IPS-18c (cell line): ENCODE results near the gene ZNF581.

Experiments
- H3K4me3 ChIP-seq: 2 replicates; pipeline ENCODE4 v1.7.0; 2013; ENCODE audit warnings: low read depth, mild to moderate bottlenecking, low read length, moderate library complexity; ENCODE audit not compliant: insufficient read depth
- H3K9me3 ChIP-seq: one replicate; pipeline ENCODE4 v1.6.1; 2013; ENCODE audit warnings: mild to moderate bottlenecking, low read length, moderate library complexity; ENCODE audit not compliant: control insufficient read depth, insufficient read depth

Gene ZNF581

GRCh38 chr19:55621205-55621672, 22.2 kb upstream of the ZNF581 start:
- Histone ChIP-seq H3K4me3 (no peak overlapping the region), H3K9me3 (peaks cover 3% of the 10 kb centered on the region)

GRCh38 chr19:55621673-55622231, 21.7 kb upstream of the ZNF581 start:
- H3K4me3 ChIP-seq = no peak overlapping the region
- H3K9me3 ChIP-seq = peaks cover 3% of the 10 kb centered on the region

DNA sequence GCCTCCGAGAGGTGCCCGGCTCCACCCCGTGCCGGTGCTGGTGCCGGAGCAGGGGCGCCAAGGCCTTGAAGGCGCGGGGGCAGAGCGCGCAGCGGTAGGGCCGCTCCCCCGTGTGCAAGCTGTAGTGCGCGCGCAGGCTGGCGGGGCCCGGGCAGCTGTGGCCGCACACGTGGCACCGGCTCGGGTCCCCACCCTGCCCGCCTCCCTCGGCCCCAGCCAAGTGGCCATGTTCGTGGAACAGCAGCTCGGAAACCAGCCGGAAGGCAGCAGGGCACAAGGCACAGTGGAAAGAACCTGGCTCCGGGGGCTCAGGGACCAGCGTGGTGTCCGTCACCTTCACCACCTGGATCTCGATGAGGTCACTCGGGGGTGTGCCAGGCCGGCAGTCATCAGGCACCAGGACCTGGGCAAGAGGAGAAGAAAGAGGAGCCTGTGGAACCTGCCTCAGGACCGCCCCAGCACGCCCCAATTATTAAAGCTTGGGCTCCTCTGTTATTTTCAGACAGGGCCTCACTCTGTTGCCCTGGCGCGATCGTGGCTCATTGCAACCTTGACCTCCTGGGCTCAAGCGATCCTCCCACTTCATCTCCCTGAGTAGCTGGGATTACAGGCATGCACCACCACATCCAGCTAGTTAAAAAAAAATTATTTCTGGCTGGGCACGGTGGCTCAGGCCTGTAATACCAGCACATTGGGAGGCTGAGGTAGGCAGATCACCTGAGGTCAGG, 21.0 kb upstream of the ZNF581 start:
- peaks cover under 1% of the 10 kb centered on the region for H3K9me3 ChIP-seq
- H3K4me3 ChIP-seq = no peak overlapping the region

DNA sequence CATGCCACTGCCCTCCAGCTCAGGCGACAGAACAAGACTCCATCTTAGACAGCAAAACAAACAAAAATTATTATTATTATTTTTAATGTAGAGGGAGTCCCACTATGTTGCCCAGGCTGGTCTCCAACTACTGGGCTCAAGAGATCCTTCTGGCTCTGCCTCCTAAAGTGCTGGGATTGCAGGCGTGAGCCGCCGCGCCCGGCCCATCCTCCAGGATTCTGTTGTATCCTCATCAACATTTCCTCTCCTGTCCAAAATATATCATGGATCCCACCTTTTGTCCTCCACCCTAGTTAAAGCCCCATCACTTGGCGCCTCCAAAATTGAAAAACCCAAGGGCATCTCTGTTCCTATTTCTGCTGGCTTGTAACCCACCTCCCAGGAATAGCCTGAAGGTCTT, 20.3 kb upstream of the ZNF581 start:
- H3K9me3 ChIP-seq = no peaks in the 10 kb centered on the region
- H3K4me3 ChIP-seq = no peak overlapping the region

DNA sequence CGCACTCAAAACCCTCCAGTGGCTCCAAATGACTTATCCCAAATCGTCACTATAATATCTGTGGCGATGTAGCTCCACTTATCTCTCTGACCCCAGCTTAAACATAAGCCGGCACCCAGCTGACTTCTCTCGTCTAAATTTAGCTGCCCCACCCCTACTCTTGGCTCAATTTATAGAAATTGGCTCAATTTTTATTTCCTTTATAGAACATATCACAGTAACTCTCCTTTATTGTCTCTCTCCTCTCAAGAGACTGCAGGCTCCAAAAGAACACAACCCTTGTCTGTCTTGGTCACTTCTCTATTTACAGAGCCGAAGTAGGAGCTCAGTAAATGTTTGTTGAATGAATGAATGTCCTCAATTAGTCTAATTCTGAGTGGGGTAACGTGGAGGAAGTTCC, 19.9 kb upstream of the ZNF581 start:
- Histone ChIP-seq H3K9me3 (no peaks in the 10 kb centered on the region), H3K4me3 (no peak overlapping the region; the same call in 1 of the 2 replicates)

GRCh38 chr19:55624109-55625003, 19.1 kb upstream of the ZNF581 start, which contains the start of gene ZNF784:
Gene ZNF784 (minus strand): TSS chr19:55624566. CDS start chr19:55624561, 5 bp downstream.
- Histone ChIP-seq H3K4me3 (peak within 1 kb of the TSS; percentile 56; the same call in 1 of the 2 replicates), H3K9me3 (no peaks in the 10 kb centered on the region)

GRCh38 chr19:55625004-55625326, 18.5 kb upstream of the ZNF581 start:
- Histone ChIP-seq H3K4me3 (peak overlapping the region; percentile 56; the same call in 1 of the 2 replicates), H3K9me3 (no peaks in the 10 kb centered on the region)

- Histone ChIP-seq H3K4me3 (no peak overlapping the region), H3K9me3 (no peaks in the 10 kb centered on the region)
Measured at GRCh38 chr19:55626350-55626749, 17.1 kb upstream of the ZNF581 start.

- no peak overlapping the region for H3K4me3 ChIP-seq
Measured at GRCh38 chr19:55632463-55632834, 11.0 kb upstream of the ZNF581 start.

GRCh38 chr19:55633861-55634260, 9.6 kb upstream of the ZNF581 start:
- no peak overlapping the region for H3K4me3 ChIP-seq
- H3K9me3 ChIP-seq = peaks cover 2% of the 10 kb centered on the region

More at GRCh38 chr19:55632463-55632834, 11.0 kb upstream of the ZNF581 start:
- no peaks in the 10 kb centered on the region for H3K9me3 ChIP-seq

DNA sequence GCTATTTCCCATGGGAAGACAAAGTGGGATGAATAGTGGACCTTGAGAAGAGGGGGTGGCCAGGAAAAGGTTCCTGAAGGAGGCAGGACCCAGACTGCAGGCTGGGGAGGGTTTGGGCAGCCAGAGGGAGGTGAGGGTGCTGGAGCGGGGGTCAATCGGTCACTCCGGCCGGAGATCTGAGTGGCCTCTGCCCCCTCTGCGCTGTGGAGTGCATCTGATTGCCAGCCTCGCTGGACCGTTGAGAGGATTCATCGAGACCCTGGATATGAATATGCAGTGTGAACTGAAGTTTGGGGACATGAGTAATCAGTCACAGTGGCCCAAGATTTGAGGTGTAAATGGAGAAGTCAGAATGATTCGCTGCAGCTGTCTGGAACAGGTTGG, 8.1 kb upstream of the ZNF581 start:
- Histone ChIP-seq H3K9me3 (peaks cover 5% of the 10 kb centered on the region), H3K4me3 (peak overlapping the region; percentile 95)

GRCh38 chr19:55635856-55636440, 7.5 kb upstream of the ZNF581 start:
- Histone ChIP-seq H3K9me3 (peaks cover 9% of the 10 kb centered on the region), H3K4me3 (peak overlapping the region; percentile 95)

DNA sequence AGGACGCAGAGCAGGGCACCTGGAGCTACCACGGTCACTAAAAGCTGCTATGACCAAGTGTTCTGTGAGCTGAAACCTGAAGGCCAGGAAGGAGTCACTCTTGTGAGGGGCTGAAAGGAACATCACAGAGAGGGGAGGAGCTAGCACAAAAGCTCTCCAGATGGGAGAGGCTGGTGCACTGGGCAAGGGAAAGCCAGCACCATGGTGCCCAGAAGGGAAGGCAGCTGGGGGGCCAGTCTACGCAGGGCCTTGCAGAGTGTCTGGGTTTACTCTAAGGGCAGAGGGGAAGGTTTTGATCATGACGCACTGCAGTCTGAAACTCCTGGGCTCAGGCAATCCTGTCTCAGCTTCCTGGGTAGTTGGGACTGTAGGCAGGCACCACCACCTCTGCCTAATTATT, 6.7 kb upstream of the ZNF581 start:
- peaks cover 9% of the 10 kb centered on the region for H3K9me3 ChIP-seq
- no peak overlapping the region for H3K4me3 ChIP-seq

DNA sequence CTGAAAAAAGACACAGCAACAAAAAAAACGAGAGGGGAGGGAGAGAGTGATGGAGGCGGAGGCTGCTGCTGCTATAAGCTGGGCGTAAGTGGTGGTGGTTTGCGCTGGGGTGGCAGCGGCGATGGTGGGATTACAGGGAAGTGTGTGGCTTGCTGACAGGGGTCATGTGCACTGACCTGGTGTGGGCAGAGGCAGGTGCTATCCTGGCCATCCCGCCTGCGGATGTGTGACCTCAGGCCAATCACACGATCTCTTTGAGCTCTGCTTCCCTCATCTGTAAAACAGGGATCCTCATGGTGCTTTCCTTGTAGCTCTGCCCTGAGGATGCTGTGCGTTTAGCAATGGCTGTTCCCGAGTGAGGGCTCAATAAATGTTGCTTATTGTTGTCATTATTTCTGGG, 5.9 kb upstream of the ZNF581 start:
- Histone ChIP-seq H3K4me3 (no peak overlapping the region), H3K9me3 (peaks cover 9% of the 10 kb centered on the region)

DNA sequence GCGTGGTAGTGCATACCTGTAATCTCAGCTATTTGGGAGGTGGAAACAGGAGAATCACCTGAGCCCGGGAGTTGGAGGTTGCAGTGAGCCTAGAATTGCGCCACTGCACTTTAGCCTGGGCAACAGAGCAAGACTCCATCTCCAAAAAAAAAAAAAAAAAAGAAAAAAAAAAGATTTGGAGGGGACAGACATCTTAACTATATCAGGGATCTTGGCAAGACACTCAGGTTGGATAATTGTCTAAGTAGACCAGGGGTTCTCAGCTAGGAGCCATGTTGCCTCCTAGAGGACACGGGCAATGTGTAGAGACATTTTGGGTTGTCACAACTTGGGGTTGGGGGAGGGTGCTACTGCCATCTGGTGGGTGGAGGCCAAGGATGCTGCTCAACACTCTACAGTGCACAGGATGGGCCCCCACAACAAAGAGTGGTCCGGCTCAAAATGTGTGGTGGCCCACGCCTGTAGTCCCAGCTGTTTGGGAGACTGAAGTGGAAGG, 4.5 kb upstream of the ZNF581 start:
- Histone ChIP-seq H3K4me3 (no peak overlapping the region), H3K9me3 (peaks cover 9% of the 10 kb centered on the region)

DNA sequence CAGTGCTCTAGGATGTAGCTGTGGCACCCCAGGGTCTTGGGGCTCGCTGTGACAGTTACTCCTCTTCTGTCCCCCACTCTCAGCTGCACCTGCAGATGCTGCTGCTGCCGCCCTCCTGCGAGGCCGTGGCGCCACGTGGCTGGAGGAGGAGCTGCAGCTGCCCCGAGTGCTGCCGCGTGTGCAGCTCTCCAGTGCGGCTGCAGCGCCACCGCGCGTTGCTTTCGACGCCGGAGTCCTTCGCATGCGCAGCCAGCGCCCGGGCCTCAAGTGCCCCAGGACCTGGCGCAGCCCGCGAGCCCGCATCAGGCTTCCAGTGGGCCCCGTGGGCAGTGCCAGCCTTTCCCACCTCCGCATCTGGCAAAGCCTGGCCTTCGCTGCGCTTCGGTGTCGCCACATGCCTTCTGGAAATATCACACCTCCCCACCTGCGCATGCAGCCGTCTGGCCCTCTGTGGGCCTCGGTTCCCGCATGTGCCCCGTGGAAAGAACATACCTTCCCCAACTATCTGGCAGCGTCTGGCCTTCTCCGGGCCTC, 3.3 kb upstream of the ZNF581 start:
- peak overlapping the region; percentile 64; the same call in 1 of the 2 replicates for H3K4me3 ChIP-seq
- H3K9me3 ChIP-seq = peaks cover 9% of the 10 kb centered on the region
